ENCODE measurements around the gene ADAM19. TPM values are rescaled to one million over a fixed set of nuclear protein-coding genes. Genes with fewer than 3 reads are reported as not detected.

ADAM19 gene
- total RNA-seq, 2 experiments from 2014 or later: 24.2 to 103 TPM

DNA sequence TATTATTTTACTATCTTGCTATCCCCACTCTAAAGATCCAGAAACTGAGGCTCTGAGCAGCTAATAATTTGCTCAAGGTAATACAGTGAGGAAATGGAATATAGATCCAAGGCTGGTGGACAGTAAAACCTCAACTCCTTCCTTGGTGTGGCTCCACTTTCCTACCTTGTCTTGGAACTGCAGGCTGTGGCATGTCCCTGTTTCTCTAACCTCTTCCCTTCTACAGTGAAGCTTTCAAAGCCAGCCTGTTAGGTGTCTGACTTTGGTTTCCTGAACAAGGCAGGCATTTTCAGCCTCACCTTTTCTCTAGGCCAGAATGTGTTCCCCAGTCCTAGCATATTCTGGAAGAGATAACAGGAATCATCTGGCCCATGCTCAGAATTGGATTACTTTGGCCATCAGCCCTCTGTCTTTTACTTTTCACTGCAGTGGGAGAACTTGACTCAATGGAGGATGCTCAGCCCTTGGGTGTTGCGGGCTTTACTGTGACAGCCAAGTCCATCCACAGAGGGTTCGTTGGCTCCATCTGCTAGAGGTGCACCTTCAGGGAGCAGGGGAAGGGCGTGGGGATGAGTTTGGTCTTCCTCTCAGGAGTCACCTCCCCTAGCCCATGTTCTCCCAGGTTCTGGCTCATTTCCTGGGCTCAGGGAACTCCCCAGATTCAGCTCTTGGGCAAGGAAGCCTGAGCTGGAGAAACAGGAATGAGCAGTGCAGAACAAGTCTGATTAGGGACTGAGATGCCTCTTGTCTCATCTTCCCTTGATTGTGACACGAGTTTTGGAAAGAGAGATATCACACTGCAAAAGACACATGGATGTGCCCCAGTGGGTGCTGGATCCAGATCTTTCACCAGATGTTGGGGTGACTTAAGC is 114.4 kb downstream of the ADAM19 start:
- BruUV-seq (replicated peaks): no TSS peak
- H3K4me2 ChIP-seq (ENCODE audit: low read length): no peak overlapping the region
- H3K9me3 ChIP-seq (ENCODE audit: low read length): no peaks in the 10 kb centered on the region
- H2AFZ ChIP-seq (ENCODE audit: low read length): no peak overlapping the region
- intact Hi-C loops (cut with micrococcal nuclease; ENCODE audit: unreplicated experiment): no loop called here
- POLR2A ChIA-PET: interaction anchor here (0.7 kb wide), 1 partner anchor 256 kb away, joined by 3 read pairs; no protein-coding TSS in a partner anchor
- H3K4me1 ChIP-seq (ENCODE audit: insufficient read depth, low read length, poor library complexity, severe bottlenecking): peaks cover 16% of the 10 kb centered on the region
- H3K9me2 ChIP-seq (ENCODE audit: insufficient read depth, low read length): no peaks in the 10 kb centered on the region
- no peaks in the 10 kb centered on the region for H3K36me3 ChIP-seq (ENCODE audit: insufficient read depth, low read length)
- CTCF ChIA-PET (ENCODE audit: unreplicated experiment): no interaction called here
- H3K27ac ChIP-seq (ENCODE audit: low read depth, low read length, poor library complexity, severe bottlenecking): no peak overlapping the region
- TF ChIP-seq CTCF (conservative IDR thresholded peaks at IDR 0.05; ENCODE audit: low read length): no peak
- TF ChIP-seq EZH2phosphoT487 (IDR thresholded peaks at IDR 0.05; ENCODE audit: borderline replicate concordance, low read depth, low read length): no peak
- no peak for DNase-seq (ENCODE audit: low spot score)
- no peaks in the 10 kb centered on the region for H4K20me1 ChIP-seq (ENCODE audit: insufficient read depth, low read length)
- no peak overlapping the region for H3K4me3 ChIP-seq (ENCODE audit: low read depth, low read length, poor library complexity, severe bottlenecking)
- no peaks in the 10 kb centered on the region for H3K79me2 ChIP-seq (ENCODE audit: insufficient read depth, low read depth, low read length)

- H3K36me3 ChIP-seq (ENCODE audit: insufficient read depth, low read length): no peaks in the 10 kb centered on the region
- no TSS peak for BruUV-seq (replicated peaks)
- no peaks in the 10 kb centered on the region for H3K9me3 ChIP-seq (ENCODE audit: low read length)
- H3K9me2 ChIP-seq (ENCODE audit: insufficient read depth, low read length): no peaks in the 10 kb centered on the region
- ChIA-PET POLR2A (interaction anchor here (1.1 kb wide), 1 partner anchor 10 kb away, joined by 3 read pairs; no protein-coding TSS in a partner anchor), CTCF (ENCODE audit: unreplicated experiment) (no interaction called here)
- no peaks in the 10 kb centered on the region for H3K79me2 ChIP-seq (ENCODE audit: insufficient read depth, low read depth, low read length)
- H4K20me1 ChIP-seq (ENCODE audit: insufficient read depth, low read length): no peaks in the 10 kb centered on the region
- intact Hi-C loops (cut with micrococcal nuclease; ENCODE audit: unreplicated experiment): no loop called here
- H3K4me3 ChIP-seq (ENCODE audit: low read depth, low read length, poor library complexity, severe bottlenecking): no peak within 1 kb of the TSS
- TF ChIP-seq EZH2phosphoT487 (IDR thresholded peaks at IDR 0.05; ENCODE audit: borderline replicate concordance, low read depth, low read length): no peak
- no peak for TF ChIP-seq CTCF (conservative IDR thresholded peaks at IDR 0.05; ENCODE audit: low read length)
- H3K4me1 ChIP-seq (ENCODE audit: insufficient read depth, low read length, poor library complexity, severe bottlenecking): peaks cover 16% of the 10 kb centered on the region
- no peak within 1 kb of the TSS for H2AFZ ChIP-seq (ENCODE audit: low read length)
- no peak for DNase-seq (ENCODE audit: low spot score)
- H3K4me2 ChIP-seq (ENCODE audit: low read length): 0 out of 2 replicates have a peak within 1 kb of the TSS, but pooled peaks have one; percentile 7
- H3K27ac ChIP-seq (ENCODE audit: low read depth, low read length, poor library complexity, severe bottlenecking): no peak within 1 kb of the TSS
Measured at GRCh38 chr5:157459715-157460599, 115.6 kb downstream of the ADAM19 start, which contains the start of gene NIPAL4. NIPAL4 (plus strand) TSS chr5:157460213; CDS start chr5:157460321, 108 bp downstream.
